ENCODE data around the gene OR5L1.

Gene OR5L1

DNA sequence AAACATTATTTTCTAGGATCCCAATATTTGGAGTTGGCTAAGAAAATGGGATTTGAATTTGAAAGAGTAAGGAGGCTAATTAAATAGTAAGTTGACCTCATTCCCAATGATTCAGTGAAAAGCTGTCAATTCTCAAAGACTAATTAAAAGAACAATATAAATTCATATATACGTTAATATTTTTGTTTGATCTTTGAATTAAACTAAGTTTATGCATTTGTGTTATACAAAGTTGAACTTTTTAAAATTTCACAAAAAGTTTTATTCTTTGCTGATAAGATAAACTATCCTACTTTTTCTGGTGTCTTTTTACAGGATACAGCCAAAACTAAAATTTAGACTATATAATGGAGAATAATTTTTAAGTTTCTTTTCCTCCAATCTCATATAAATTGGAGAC lies at the start of gene OR5L1:
Gene OR5L1 (plus strand): TSS at position 301 of the 400 bp plus-strand sequence. CDS start 100 bp downstream, outside the sequence.
- no peak for DNase-seq

GRCh38 chr11:55773138-55773537 lies 38.0 kb upstream of the OR5L1 start, which contains the start of gene OR5D13:
Gene OR5D13, plus strand, starts transcription at chr11:55773438. Its CDS starts 0 bp downstream, at chr11:55773438.
- DNase-seq: no peak

DNA sequence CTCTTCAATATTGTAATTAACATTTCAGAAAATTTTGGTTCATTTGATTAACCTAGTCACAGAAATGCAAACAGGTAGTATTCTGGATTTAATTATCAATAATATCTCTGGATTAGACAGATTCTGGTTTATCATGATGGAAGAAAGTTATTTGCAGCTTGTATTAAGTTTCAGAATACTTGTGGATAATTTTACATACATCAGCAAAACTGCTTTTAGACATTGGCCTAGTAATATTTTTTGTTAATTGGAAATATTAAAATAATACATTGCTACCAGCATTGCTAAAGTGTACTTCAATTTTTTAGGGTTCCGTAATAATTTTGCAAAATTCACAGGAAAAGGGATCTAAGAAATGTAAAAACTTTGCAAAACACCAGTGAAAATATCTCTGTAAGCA lies 19.6 kb upstream of the OR5L1 start:
- DNase-seq: no peak

- no peak for DNase-seq
Observed at GRCh38 chr11:55793321-55793720, 17.8 kb upstream of the OR5L1 start.

- no peak for DNase-seq
Observed at GRCh38 chr11:55795256-55795655, 15.9 kb upstream of the OR5L1 start, which contains the start of gene OR5D14. Gene OR5D14, plus strand, starts transcription at chr11:55795556. Its CDS starts 0 bp downstream, at chr11:55795556.

- no peak for DNase-seq
Observed at GRCh38 chr11:55806248-55806647, 4.9 kb upstream of the OR5L1 start.

- no peak for DNase-seq
Observed at GRCh38 chr11:55819330-55819729, 8.2 kb downstream of the OR5L1 start, which contains the start of gene OR5D18. Gene OR5D18, plus strand, starts transcription at chr11:55819630. Its CDS starts 0 bp downstream, at chr11:55819630.

DNA sequence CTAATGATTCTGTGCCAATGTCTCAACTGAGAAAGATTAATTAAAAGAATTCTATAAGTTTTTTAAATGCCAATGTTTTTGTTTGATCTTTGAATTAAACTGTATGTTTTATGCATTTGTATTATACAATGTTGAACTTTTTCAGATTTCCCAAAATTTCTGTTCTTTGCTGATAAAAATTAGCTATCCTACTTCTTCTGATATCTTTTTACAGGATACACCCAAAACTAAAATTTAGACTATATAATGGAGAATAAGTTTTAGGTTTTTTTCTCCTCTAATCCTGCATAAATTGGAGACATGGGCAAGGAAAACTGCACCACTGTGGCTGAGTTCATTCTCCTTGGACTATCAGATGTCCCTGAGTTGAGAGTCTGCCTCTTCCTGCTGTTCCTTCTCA lies 15.8 kb downstream of the OR5L1 start, which contains the start of gene OR5L2:
Gene OR5L2 (plus strand): TSS at position 301 of the 400 bp plus-strand sequence. CDS start 0 bp downstream, at position 301.
- no peak for DNase-seq

DNA sequence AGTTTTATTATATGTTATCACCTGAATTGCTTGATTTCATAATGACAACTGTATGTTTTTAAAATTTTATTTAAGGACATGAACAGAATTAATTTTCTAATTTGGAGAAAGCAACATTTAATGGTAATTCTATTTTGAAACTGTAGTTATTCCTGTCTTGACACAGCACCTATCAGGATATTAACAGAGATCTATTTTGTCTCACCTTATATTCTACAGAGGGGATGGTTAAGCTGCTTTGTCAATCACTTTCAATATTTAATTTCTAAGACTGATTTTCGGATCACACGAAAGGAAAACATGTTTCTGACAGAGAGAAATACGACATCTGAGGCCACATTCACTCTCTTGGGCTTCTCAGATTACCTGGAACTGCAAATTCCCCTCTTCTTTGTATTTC lies 27.3 kb downstream of the OR5L1 start, which contains the start of gene OR5D16:
Gene OR5D16 (plus strand): TSS at position 301 of the 400 bp plus-strand sequence. CDS start 0 bp downstream, at position 301.
- DNase-seq: no peak

DNA sequence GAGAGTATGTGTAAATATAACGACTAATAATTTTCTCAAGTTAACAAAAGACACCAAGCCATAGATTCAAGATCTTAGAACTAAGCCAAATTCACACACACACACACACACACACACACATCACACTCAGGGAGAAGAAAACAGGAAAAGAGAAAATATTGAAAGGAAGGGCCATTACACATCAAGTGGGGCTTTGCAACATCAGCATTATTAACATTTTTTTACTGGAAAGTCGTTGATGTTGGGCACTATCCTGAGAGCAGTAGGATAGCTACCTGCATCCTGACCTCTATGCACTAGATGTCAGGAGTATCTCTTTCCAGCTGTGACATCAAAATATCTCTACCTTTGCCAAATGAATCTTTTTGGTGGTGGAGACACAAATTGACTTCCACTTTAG lies 36.3 kb downstream of the OR5L1 start:
- DNase-seq: no peak

DNA sequence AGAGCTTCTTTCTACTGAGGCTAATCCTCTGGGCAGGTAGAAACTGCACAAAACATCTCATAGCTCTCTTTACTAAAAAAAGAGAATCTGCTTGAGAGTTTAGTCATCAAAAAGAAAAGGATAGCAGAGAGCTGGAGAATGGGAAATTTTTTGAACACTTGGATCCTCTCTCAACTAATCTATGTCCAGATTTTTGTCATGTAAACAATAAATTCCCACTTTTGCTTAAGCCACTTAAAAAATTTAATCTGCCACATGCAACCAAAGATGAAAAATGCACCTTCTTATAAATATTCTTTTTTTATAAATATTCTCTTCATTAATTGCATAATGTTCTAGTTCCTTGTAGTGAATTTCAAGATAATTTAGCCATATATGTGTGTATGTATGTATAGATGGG lies 37.9 kb downstream of the OR5L1 start:
- no peak for DNase-seq

DNA sequence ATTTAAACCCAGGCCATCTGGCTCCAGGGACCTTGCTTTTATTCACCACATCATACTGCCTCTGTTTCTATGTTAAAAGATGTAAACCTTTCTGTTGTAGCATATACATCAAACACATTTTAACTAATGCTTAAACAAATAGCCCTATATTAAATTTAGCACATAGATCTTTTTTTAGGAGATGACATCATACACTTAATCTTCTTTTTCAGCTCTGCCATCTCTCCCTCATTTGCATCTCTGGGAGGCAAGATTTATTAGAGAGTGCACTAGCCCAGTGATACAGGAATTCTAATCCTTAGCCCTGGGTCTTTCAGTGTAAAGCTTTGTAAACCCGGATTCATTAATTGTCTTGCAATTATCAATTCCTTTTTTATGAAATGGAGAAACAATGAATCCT lies 41.0 kb downstream of the OR5L1 start:
- no peak for DNase-seq

GRCh38 chr11:55854704-55855103 lies 43.5 kb downstream of the OR5L1 start:
- no peak for DNase-seq

Measured in hypothalamus (tissue), 51 donors.